Heart left ventricle (tissue), 16 donors: ENCODE data around the gene CD24. TPM values are rescaled to one million over a fixed set of nuclear protein-coding genes. Genes with fewer than 3 reads are reported as not detected.

Experiments used
- ATAC-seq, 4 donors: fragments of 200-7000 bp; cut with Tn5 transposase; one replicate each; pipeline ENCODE4 v1.9.1; 2020 to 2022; ENCODE audit warnings: moderate library complexity in 4 of 4, mild to moderate bottlenecking in 3 of 4, moderate number of reproducible peaks in 1 of 4
- DNase-seq, 5 donors: peaks; one replicate each; pipeline ENCODE4 v3.0.0-alpha.2; 2020
- H3K27ac ChIP-seq, 12 donors: fragments of 200-600 bp; sonication (generic) in 4 of 12; one replicate each; pipeline versions ENCODE4 v1.5.0 to v1.8.0; 2016 to 2022; ENCODE audit warnings: mild to moderate bottlenecking in 2 of 12
- H3K27me3 ChIP-seq, 9 donors: fragments of 200-600 bp; sonication (generic) in 2 of 9; one replicate each; pipeline versions ENCODE4 v1.5.1 to v1.8.0; 2016 to 2022; ENCODE audit warnings: mild to moderate bottlenecking in 3 of 9
- H3K36me3 ChIP-seq, 9 donors: fragments of 200-600 bp; sonication (generic) in 2 of 9; one replicate each; pipeline versions ENCODE4 v1.5.0 to v1.8.0; 2018 to 2022; ENCODE audit warnings: mild to moderate bottlenecking in 2 of 9
- H3K4me1 ChIP-seq, 12 donors: fragments of 200-600 bp; sonication (generic) in 4 of 12; one replicate each; pipeline versions ENCODE4 v1.5.0 to v1.8.0; 2016 to 2022; ENCODE audit warnings: mild to moderate bottlenecking in 3 of 12
- H3K4me3 ChIP-seq, 12 donors: fragments of 200-600 bp; sonication (generic) in 4 of 12; one replicate each; pipeline versions ENCODE4 v1.5.0 to v1.8.0; 2017 to 2022; ENCODE audit warnings: mild to moderate bottlenecking in 9 of 12, moderate library complexity in 4 of 12
- H3K9me3 ChIP-seq, 12 donors: fragments of 200-600 bp; sonication (generic) in 4 of 12; one replicate each; pipeline versions ENCODE4 v1.5.0 to v1.8.0; 2016 to 2022; ENCODE audit warnings: mild to moderate bottlenecking in 1 of 12
- CTCF ChIP-seq, 12 donors: fragments of 200-600 bp; sonication (generic) in 4 of 12; IDR thresholded peaks; one replicate each; pipeline versions ENCODE4 v1.5.0 to v1.8.0; 2018 to 2022; ENCODE audit warnings: antibody characterized with exemption in 12 of 12, mild to moderate bottlenecking in 5 of 12
- POLR2A ChIP-seq, 2 donors: fragments of 450-650 bp; IDR thresholded peaks; one replicate each; pipeline ENCODE4 v1.6.1; 2017; ENCODE audit warnings: antibody characterized with exemption in 2 of 2, mild to moderate bottlenecking in 2 of 2, moderate library complexity in 2 of 2
- WGBS, 4 donors: extraction: QIAGEN DNeasy Blood & Tissue Kit in 2 of 4; methylation state at CpG; one replicate each; pipeline versions ENCODE4 v1.1.5 to v1.1.7; 2013 to 2018; 5-methylcytosine and 5-hydroxymethylcytosine counted together
- intact Hi-C, 10 donors: fragments of 100-400 bp; cut with DNase I; formaldehyde crosslinking; loops; one replicate each; pipeline versions ENCODE4 v1.11.1 to v1.14.2; 2022
- polyA plus RNA-seq, 2 donors: library from polyadenylated mRNA; stranded (reverse); fragments of 200-250 nt; gene quantifications; one replicate each; pipeline ENCODE4 v1.2.3, GENCODE V29; 2013
- total RNA-seq, 9 donors: library from RNA; depleted of rRNA in 2 of 9; stranded (reverse); fragments of >200 nt in 2 of 9; fragmentation: NEBNext Ultra II Directional in 3 of 9; extraction: Animal tissue kit (Norgen Biotek cat#: 25700) in 3 of 9; gene quantifications; one replicate each; pipeline versions ENCODE4 v1.1.0 to v1.2.4, GENCODE V29; 2016 to 2023
- donor health status: ischemic (EF 13 %, LVEDD 7.1; RV severe dilation, severe dysfunction).
- donor health status: healthy with polysubstance abuse.
- donor health status: DM: no; HTN: yes; CAD: no.
- donor health status: DM: no; HTN: no; CAD: no.
- donor health status: ischemic (EF 25% LVEDD 6.9; RV normal size, moderate dysfunction).
- donor health status: ischemic (EF 25% LVEDD 5.7; RV mildly dilated, moderate dysfunction).
- donor health status: healthy.
- donor health status: DM: yes; HTN: yes; CAD: no.
- donor health status: ischemic (EF 35%, LVEDD 5.7; RV mildly dilated, moderate dysfunction).
- donor health status: nonischemic (EF 11% LVEDD 7.7; RV severe dilation, severe dysfunction).
- donor health status: DM: yes; HTN: yes; CAD: no.
- donor health status: PGD.
- donor health status: ischemic (EF 29% LVEDD 5.4; RV normal size, mild dysfunction).
- donor health status: nonischemic (EF 23%, LVEDD 6.1; RV moderate dilation, normal function).

The CD24 gene
- total and polyA plus RNA-seq, 11 donors = 0.16 to 2.8 (median 0.90) TPM; not detected in 3

DNA sequence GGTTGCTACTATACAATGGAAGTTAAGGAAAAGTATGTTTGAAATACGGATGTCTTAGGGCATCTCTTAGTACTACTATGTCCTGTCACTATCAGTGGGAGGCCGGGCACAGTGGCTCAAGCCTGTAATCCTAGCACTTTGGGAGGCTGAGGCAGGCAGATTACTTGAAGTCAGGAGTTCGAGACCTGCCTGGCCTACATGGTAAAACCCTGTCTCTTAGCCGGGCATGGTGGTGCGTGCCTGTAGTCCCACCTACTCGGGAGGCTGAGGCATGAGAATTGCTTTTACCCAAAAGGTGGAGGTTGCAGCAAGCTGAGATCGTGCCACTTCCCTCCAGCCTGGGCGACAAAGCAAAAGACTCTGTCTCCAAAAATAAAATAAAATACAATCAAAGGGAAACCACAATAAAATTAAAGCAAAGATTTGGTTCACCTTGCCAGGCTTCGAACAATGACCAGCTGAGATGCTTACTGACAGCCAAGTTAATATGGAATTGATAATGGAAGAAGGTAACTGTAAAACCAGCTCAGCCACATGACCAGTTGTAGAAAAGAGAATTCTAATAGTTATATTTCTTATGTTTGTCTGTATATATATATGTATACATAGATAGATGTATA lies 6.5 kb downstream of the CD24 start:
- TF ChIP-seq POLR2A (IDR thresholded peaks at IDR 0.05) (no peak), CTCF (IDR thresholded peaks at IDR 0.05) (no peak)
- WGBS, 4 donors = 67 to 81% (median 78%) methylated on average over 8 to 9 of the region's 9 CpGs

DNA sequence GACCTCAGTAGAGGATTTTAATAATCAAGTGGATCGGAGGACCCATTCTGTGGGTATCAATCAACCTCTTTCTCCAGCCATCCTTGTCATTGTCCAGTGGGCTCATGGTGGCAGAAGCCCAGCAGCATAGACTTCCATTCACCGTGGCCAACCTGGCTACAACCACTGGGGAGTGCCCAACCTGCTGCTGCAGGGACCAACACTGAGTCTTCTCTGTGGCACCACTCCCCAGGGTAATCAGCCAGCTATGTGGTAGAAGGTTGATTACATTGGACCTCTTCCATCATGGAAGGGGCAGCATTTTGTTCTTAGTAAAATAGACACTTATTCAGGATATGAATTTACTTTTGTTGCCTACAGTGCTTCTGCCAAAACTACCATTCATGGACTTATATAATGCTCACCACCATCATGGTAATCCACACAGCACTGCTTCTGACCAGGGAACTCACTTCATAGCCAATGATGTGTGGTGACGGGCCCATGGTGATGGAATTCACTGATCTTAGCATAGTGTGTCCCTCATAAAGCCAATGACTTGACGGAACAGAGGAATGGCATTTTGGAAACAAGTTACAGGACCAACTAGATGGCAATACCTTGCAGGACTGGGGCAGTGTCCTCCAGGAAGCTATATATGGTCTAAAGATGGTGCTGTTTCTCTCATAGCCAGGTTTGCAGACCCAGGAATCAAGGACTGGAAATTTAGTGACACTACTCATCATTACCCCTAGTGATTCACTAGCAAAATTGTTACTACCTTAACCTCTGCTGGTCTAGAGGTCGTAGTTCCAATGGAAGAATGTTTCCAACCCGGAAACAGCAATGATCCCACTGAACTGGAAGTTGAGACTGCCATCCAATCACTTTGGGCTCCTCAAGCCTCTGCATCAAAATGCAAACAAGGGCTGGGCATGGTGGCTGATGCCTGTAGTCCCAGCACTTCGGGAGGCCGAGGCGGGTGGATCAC lies 7.6 kb downstream of the CD24 start:
- intact Hi-C loops = no loop called here
- no peak overlapping the region for H3K27ac ChIP-seq
- ATAC-seq = no peak
- WGBS, 4 donors = 88 to 91% (median 88%) methylated on average over 9 of the region's 9 CpGs
- H3K36me3 ChIP-seq = no peaks in the 10 kb centered on the region
- no peaks in the 10 kb centered on the region for H3K4me1 ChIP-seq
- no peak overlapping the region for H3K4me3 ChIP-seq
- H3K27me3 ChIP-seq = peaks cover 0 to 31% (median 8%) of the 10 kb centered on the region in 9 donors
- H3K9me3 ChIP-seq = no peaks in the 10 kb centered on the region
- no peak for TF ChIP-seq POLR2A (IDR thresholded peaks at IDR 0.05)
- TF ChIP-seq CTCF (IDR thresholded peaks at IDR 0.05) = no peak
- DNase-seq = no peak

More for the DNA sequence above, 6.5 kb downstream of the CD24 start:
- peaks cover 0 to under 1% (median 0%) of the 10 kb centered on the region in 12 donors for H3K4me1 ChIP-seq
- H3K9me3 ChIP-seq = no peaks in the 10 kb centered on the region
- no peak for DNase-seq
- H3K27ac ChIP-seq = no peak overlapping the region
- peaks cover 0 to 42% (median 18%) of the 10 kb centered on the region in 9 donors for H3K27me3 ChIP-seq
- no peak for ATAC-seq
- intact Hi-C loops = no loop called here
- H3K4me3 ChIP-seq = no peak overlapping the region
- no peaks in the 10 kb centered on the region for H3K36me3 ChIP-seq

DNA sequence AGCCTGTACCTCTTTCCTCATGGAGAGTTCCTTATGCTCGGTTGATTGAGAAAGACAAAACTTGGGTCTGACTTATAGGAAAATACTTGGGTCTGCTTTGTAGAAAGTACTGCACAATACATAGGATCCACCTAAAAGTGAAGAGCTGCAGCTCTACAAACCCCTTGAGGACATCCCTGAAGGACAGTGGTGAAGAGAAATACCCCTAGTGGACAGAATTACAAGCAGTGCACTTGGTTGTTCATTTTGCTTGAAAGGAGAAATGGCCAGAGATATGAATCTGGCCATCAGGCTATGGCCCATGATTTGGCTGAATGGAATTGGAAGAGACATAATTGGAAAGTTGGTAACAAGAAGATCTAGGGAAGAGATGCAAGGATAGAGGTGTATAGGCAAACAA lies 8.3 kb downstream of the CD24 start:
- intact Hi-C loops = no loop called here
- Histone ChIP-seq H3K27me3 (peaks cover 0 to 27% (median 3%) of the 10 kb centered on the region in 9 donors), H3K4me1 (no peaks in the 10 kb centered on the region), H3K9me3 (no peaks in the 10 kb centered on the region), H3K36me3 (no peaks in the 10 kb centered on the region), H3K4me3 (no peak overlapping the region), H3K27ac (no peak overlapping the region)
- no peak for DNase-seq
- ATAC-seq = no peak
- 76 to 83% (median 83%) methylated on average over 1 of the region's 1 CpG; no CpG with 5 or more reads in 1 of the 4 donors for WGBS, 4 donors
- TF ChIP-seq POLR2A (IDR thresholded peaks at IDR 0.05) (no peak), CTCF (IDR thresholded peaks at IDR 0.05) (no peak)

- peaks cover 0 to 23% (median 0%) of the 10 kb centered on the region in 9 donors for H3K27me3 ChIP-seq
- no peaks in the 10 kb centered on the region for H3K36me3 ChIP-seq
- no peak for DNase-seq
- no peaks in the 10 kb centered on the region for H3K9me3 ChIP-seq
- intact Hi-C loops = no loop called here
- no peak for TF ChIP-seq POLR2A (IDR thresholded peaks at IDR 0.05)
- TF ChIP-seq CTCF (IDR thresholded peaks at IDR 0.05) = no peak
- H3K4me3 ChIP-seq = no peak overlapping the region
- no peak overlapping the region for H3K27ac ChIP-seq
- ATAC-seq = no peak
- WGBS, 4 donors = 84 to 90% (median 87%) methylated on average over 1 of the region's 1 CpG
- no peaks in the 10 kb centered on the region for H3K4me1 ChIP-seq
These were observed 9.6 kb downstream of the CD24 start for GRCh38 chr6:106964954-106965353.
